ENCODE data around the gene TSPAN13. TPM values are rescaled to one million over a fixed set of nuclear protein-coding genes. Genes with fewer than 3 reads are reported as not detected.

The TSPAN13 gene
- total RNA-seq, result 8.7 and 10.8 TPM in 2 replicates

GRCh38 chr7:16753102-16753931 is at the start of gene TSPAN13:
Gene TSPAN13 (plus strand): TSS chr7:16753755. CDS start chr7:16753968, 213 bp downstream.
- TF ChIP-seq, protein P1, sequence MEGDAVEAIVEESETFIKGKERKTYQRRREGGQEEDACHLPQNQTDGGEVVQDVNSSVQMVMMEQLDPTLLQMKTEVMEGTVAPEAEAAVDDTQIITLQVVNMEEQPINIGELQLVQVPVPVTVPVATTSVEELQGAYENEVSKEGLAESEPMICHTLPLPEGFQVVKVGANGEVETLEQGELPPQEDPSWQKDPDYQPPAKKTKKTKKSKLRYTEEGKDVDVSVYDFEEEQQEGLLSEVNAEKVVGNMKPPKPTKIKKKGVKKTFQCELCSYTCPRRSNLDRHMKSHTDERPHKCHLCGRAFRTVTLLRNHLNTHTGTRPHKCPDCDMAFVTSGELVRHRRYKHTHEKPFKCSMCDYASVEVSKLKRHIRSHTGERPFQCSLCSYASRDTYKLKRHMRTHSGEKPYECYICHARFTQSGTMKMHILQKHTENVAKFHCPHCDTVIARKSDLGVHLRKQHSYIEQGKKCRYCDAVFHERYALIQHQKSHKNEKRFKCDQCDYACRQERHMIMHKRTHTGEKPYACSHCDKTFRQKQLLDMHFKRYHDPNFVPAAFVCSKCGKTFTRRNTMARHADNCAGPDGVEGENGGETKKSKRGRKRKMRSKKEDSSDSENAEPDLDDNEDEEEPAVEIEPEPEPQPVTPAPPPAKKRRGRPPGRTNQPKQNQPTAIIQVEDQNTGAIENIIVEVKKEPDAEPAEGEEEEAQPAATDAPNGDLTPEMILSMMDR (IDR thresholded peaks at IDR 0.05; ENCODE audit: insufficient read depth, low read depth, low read length), result no peak
- peak; percentile 73 for DNase-seq (ENCODE audit: low read depth)

GRCh38 chr7:16708511-16708910 is 45.0 kb upstream of the TSPAN13 start:
- no peak for DNase-seq (ENCODE audit: low read depth)
- no peak overlapping the region for H3K4me3 ChIP-seq (ENCODE audit: low read depth, low read length)
- TF ChIP-seq, protein P1 (IDR thresholded peaks at IDR 0.05; ENCODE audit: insufficient read depth, low read depth, low read length), result no peak

More at GRCh38 chr7:16753102-16753931, at the start of gene TSPAN13:
- H3K4me3 ChIP-seq (ENCODE audit: low read depth, low read length), result peak within 1 kb of the TSS; percentile 95

DNA sequence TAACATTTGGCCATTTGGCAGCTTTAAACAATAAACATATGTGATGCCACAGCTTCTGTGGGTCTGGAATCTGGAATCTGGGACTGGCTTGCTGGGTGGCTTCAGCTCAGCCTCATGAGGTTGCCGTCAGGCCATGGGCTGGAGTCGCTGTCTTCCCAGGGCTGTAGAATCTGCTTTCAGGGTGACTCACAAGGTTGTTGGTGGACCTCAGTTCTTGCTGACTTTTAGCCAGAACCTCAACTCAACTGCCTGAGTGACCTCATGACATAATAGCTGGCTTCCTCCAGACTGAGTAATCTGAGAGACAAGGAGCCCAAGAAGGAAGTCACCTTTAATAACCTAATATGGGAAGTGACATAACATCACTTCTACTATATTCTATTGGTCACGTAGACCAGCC is 44.6 kb upstream of the TSPAN13 start:
- TF ChIP-seq, protein P1 (IDR thresholded peaks at IDR 0.05; ENCODE audit: insufficient read depth, low read depth, low read length), result no peak
- no peak overlapping the region for H3K4me3 ChIP-seq (ENCODE audit: low read depth, low read length)
- DNase-seq (ENCODE audit: low read depth), result peak; percentile 87

- TF ChIP-seq, protein P1 (IDR thresholded peaks at IDR 0.05; ENCODE audit: insufficient read depth, low read depth, low read length), result no peak
- no peak overlapping the region for H3K4me3 ChIP-seq (ENCODE audit: low read depth, low read length)
- no peak for DNase-seq (ENCODE audit: low read depth)
Observed at GRCh38 chr7:16710651-16711050, 42.9 kb upstream of the TSPAN13 start.

DNA sequence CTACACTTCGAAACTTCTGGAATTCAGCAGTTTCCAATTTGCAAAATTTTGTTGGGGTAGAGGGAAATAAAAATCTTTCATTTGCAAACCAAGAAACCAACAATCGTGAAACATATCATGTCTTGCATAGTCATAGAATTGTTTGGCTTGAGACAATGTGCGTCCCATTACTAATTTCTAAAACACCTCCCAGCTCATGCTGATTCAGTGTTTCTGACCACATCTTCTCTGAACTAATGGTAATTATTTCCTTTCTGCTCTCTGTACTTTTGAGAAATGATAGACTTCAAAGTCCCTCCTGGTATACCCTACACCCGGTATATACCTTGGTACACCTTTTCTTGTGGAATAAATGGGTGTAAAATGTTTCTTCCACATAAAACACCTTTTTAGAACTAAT is 41.8 kb upstream of the TSPAN13 start:
- H3K4me3 ChIP-seq (ENCODE audit: low read depth, low read length), result no peak overlapping the region
- no peak for DNase-seq (ENCODE audit: low read depth)
- TF ChIP-seq, protein P1 (IDR thresholded peaks at IDR 0.05; ENCODE audit: insufficient read depth, low read depth, low read length), result no peak

DNA sequence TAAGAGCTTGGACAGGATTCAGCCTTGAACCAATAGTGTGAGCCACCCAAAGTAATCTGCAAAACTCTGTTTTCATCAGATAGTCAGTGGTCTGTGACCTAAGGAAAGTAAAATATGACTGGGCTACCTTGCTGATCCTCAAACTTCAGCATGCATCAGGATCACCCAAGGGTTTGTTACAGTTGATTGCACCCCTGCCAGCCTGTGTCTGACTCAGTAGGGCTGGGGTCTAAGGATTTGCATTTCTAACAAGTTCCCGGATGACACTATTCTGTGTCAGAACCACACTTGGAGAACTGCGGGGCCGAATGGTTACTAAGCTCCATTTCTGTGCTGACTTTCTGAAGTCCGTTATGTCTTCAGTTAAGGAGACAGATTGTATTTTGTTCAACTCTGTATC is 40.6 kb upstream of the TSPAN13 start:
- no peak for DNase-seq (ENCODE audit: low read depth)
- TF ChIP-seq, protein P1 (IDR thresholded peaks at IDR 0.05; ENCODE audit: insufficient read depth, low read depth, low read length), result no peak
- no peak overlapping the region for H3K4me3 ChIP-seq (ENCODE audit: low read depth, low read length)
